Measurements from ENCODE around the gene CEP89.
"Not testable (repeated sequence)": the region's sequence is repeated elsewhere in the genome, so short reads cannot be mapped to it uniquely, and the experiment has no call there.

CEP89 gene

DNA sequence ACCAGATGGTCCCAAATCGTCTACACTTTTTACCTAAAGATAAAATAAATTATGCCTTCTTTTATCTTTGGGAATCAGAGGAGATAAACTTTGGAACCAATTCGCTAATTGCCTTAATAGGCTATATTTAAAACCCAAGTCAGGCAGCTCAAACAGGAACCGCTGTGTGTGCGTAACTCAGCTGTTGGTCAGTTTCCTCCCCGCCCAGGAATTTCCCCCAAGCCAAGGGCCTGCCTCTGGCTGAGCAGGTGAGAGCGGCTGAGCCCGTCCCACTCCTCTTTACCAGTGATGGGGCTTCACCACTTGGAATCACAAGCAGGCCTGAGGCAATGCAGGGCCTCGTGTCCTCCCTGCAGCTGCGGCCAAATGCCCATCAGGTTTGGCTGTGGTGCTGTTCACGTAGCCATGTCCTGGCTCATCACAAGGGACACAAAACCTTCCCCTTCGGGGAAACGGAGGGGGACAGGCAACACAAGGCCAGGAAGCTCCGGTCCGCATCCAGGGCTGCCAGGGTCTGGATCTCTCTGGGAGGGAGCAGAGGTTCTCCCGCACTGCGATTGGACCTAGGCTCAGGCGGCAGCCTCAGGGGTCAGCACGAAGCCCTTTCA, 101.7 kb downstream of the CEP89 start:
- DNase-seq (ENCODE audit: low read depth in 2 of 2) = no peak

DNA sequence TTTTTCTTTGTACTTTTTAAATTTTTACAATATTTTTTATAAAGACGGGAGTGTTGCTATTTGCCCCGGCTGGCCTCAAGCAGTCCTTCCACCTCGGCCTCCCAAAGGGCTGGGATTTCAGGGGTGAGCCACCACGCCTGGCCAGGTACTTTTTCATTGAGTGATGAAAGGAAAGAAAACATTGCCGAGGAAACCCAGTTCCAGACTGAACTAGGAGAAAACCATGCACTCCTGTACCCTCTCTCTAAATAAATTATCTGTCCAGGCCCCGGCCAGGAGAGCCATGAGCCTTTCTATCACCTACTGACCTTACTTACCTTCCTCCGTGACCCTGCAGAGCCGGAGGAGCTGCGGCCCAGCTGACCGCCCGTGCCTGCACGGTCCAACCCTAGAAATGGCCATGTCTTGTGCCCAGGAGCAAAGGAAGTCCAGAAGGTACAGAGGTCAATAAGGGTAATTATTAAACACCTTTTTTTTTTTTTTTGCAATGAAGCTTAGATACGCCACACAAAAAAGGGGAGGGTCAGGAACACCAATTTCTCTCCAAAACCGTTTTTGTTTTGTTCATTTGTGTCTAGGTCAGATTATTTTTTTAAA, 102.3 kb downstream of the CEP89 start, which contains the start of gene SLC7A9:
Gene SLC7A9, minus strand, starts transcription at position 399 of the 597 bp plus-strand sequence. CDS start 1,233 bp downstream, outside the sequence.
- no peak for DNase-seq (ENCODE audit: low read depth in 2 of 2)

DNA sequence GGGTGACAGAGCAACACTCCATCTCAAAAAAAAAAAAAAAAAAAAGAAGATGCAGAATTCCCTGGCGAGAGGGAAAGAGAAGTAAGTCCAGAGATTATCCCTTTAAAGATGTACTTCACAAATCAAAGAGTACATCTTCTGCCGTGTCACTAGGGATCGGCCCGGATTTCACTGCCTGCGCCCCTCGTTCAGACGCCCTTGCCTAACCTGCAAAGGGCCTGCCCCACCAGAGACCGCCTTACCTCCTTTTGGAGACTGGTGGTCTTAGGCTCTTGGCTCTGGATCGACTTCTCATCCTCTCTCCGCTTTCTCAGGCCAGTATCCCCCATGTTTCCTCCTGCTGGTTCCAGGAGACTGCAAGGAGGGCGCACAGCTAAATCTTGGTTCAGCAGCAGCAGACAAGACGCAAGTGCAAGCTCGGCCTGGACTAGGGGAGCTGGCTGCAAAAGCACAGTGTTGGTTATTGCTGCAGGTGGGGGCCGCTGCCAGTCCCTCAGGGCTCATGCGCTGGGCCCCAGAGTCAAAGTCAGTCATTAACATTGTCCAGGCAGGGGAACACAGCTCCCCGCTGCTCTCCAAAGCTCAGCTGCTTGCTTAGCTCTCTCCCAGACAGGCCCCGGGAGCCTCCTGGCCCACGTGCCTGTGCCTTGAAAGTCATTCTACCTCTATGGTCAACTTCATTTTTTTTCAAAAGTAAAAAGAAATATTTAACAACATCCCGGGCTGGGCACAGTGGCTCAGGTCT, 103.4 kb downstream of the CEP89 start:
- DNase-seq (ENCODE audit: low read depth in 2 of 2) = no peak

DNA sequence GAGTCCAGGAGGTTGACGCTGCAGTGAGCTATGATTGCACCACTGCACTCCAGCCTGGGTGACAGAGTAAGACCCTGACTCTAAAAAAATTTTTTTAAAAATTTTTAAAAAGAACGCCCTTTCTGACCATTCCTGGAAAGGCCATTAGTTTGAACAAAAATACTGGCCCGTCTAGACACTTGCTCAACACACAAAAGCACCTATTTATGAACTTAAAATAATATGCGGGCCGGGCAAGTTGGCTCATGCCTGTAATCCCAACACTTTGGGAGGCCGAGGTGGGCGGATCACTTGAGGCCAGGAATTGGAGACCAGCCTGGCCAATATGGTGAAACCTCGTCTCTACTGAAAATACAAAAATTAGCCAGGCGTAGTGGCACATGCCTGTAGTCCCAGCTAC, 104.3 kb downstream of the CEP89 start:
- not testable (repeated sequence) for DNase-seq (ENCODE audit: low read depth in 2 of 2)

DNA sequence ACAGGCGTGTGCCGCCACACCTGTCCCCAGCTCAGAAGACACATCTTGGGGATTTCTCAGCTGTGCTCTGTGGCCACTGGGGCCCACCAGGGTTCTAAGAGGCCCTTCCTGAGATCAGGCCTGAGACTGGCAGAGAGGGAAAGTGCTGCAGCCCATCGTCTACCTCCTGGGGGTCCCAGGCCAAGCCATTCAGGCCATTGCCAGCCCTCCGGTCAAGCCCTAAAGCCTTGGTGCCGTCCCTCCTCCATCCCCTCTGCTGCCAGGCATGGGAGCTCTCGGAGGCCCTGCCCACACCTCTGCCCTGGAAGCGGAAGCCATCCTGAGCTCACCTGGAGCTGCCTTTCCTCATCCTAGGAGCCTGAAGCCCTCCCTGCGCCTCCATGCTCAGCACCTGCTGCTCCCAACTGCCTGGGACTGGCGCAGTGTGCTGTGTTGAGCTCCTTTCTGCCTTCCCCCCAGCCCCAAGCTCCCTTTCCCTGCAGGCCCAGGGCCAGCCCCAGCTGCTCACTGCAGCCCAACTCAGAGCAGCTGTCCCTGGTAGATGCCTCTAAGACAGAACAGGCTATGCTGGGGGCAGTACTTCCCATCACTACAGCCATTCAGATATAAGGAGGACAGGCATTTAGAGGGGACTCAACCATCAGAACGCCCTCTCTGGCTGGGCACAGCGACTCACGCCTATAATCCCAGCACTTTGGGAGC, 105.0 kb downstream of the CEP89 start:
- no peak for DNase-seq (ENCODE audit: low read depth in 2 of 2)

DNA sequence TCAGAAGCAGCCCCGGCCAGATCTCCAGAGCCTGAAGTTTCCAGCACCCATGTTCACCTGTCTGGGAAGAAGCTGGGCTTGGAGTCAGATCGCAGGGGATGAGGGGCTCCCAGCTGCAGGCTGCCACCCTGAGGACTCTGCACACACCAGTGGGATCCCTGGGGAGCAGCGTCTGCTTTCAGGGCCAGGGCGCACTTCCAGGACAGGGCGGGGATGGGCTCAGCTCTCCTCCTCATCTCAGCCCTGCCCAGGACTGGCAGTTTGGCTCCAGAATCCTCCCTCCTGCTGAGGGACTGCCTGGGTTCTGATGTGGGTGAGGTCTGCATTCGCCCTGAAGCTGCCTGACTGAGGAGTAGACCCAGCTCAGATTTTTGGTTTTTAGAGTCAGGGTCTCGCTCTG, 105.7 kb downstream of the CEP89 start:
- no peak for DNase-seq (ENCODE audit: low read depth in 2 of 2)

DNA sequence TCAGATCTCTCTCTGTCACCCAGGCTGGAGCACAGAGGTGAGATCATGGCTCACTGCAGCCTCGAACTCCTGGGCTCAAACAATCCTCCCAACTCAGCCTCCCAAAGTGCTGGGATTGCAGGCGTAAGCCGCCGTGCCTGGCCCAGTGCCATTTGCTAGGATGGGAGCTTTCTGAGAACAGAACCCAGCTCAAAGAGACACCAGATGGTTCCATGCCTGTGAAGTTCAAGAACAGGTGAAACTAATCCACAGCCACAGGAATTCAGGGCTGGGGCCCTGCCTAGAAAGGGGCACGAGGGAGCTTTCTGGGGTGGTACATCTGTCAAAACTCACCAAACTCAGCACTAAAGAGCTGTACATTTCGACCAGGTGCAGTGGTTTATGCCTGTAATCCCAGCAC, 106.4 kb downstream of the CEP89 start:
- DNase-seq (ENCODE audit: low read depth in 2 of 2) = no peak

DNA sequence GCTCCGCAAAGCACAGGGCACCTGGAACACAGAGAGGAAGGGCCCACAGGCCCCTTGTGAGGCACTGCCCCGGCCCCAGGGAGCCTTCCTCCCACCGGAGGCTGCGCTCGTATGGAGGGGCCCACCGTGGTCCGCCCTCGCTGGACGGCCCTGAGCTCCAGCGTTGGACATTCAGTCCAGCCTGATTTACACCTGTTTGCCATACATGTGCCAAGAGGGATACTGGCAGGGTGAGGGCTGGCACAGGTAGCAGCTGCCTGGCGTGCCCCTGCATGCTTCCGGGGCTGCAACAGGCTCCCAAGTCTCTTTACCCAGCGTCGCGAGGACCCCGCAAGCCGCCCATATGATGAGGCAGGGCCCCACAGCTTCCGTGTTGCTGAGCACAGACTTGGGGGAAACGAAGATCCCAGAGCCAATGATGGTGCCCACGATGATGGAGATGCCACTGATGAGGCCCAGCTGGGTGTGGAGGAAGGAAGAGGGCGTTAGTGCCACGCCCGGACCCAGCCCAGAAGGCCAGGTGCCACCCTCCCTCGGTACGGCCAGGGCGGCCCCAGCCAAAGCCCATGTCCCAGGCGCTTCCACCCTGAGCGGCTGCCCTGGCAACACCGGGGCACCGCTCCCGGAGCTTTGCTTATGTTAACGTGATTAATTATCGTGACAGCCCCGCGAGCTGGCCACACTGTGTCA, 107.3 kb downstream of the CEP89 start:
- DNase-seq (ENCODE audit: low read depth in 2 of 2) = no peak

DNA sequence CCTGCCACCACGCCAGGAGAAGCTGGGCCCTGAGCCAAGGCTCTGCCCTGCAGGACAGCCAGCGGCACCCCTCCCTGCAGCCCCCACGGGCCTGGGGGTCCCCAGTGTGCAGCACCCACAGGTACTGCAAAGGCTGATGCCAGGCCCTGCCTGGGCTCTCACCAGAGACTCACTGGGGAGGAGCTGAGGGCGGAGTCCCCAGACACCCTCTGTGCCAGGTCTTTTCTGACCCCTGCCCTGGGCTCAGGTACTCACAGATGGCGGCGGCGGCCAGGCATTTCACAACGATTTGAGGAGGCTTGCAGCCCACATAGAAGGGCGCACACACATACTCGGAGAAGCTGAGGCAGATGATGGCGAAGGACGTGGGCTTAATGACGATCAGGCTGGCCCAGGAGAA, 107.9 kb downstream of the CEP89 start:
- DNase-seq (ENCODE audit: low read depth in 2 of 2) = no peak

DNA sequence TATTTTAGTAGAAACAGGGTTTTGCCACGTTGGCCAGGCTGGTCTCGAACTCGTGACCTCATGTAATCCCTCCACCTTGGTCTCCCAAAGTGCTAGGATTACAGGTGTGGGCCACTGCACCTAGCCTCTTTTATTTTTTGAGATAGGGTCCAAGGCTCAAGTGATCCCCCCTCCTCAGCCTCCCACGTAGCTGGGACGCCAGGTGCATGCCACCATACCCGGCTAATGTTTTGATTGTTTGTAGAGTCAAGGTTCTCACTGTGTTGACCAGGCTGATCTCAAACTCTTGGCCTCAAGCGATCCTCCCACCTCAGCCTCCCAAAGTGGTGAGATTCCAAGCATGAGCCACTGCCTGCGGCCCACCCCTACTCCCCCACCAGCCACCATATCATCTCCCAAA, 108.5 kb downstream of the CEP89 start:
- DNase-seq (ENCODE audit: low read depth in 2 of 2) = no peak

DNA sequence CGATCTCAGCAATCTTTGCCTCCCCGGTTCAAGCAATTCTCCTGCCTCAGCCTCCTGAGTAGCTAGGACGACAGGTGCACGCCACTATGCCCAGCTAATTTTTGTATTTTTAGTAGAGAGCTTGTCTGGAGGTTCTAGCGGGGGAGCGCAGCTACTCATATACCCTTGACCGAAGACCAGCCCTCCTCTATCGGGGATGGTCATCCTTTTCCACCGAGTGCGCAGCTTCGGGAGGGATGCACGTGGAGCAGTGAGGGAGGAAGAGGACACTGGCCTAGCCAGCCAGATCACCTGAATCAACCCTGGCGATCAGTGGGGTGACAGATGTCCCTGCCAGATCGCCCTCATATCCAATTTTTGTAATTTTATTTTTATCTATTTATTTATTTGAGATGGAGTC, 109.0 kb downstream of the CEP89 start:
- no peak for DNase-seq (ENCODE audit: low read depth in 2 of 2)

DNA sequence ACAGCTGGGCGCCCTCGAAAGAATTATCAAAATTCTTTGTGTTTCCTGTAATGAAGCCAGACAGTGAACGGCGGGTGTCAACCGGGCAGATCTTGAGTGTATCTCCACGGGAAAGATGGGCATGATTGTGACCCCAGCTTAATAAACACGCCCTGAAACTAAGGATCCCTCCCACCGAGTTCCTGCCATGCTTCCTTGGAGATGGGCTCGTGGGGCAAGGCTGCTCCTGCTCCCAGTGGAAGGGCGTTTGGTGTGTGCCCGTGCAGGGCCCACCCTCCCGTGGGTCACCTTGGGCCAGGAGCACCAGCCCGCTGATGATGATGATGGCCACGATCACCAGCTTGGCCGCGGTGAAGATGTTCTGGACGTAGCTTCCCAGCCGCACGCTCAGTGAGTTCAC, 109.6 kb downstream of the CEP89 start:
- no peak for DNase-seq (ENCODE audit: low read depth in 2 of 2)

DNA sequence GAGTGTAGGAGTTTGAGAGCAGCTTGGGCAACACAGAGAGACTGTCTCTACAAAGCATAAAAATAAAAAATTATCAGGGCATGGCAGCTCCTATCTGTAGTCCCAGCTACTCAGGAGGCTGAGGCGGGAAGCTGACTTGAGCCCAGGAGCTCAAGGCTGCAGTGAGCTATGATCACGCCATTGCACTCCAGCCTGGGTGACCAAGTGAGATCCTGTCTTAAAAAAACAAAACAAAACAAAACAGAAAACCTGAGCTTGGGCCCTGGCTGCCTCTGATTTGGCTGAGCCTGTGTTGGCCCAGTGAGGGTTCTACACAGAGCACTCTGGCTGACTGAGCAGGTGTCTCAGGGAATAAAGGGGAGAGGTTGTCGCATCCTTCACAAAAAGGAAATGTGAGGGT, 110.2 kb downstream of the CEP89 start:
- no peak for DNase-seq (ENCODE audit: low read depth in 2 of 2)

DNA sequence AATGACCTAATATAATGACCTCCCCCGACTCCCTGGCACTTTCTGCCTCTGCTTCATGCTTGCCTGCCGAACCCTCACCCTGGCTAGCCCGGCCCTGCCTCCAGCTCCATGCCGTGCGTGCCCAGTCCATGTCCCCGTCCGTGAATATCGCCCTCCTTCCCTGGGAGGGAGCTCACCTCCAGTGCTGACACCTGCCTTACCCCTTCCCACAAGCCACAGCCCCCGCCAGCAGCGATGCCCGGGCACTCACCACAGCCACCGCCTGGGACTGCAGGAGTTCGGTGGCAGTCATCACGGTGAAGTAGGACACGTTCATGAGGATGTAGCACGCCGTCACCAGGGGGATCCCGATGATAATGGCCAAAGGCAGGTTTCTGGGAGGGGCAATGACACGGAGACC, 112.2 kb downstream of the CEP89 start:
- no peak for DNase-seq (ENCODE audit: low read depth in 2 of 2)

DNA sequence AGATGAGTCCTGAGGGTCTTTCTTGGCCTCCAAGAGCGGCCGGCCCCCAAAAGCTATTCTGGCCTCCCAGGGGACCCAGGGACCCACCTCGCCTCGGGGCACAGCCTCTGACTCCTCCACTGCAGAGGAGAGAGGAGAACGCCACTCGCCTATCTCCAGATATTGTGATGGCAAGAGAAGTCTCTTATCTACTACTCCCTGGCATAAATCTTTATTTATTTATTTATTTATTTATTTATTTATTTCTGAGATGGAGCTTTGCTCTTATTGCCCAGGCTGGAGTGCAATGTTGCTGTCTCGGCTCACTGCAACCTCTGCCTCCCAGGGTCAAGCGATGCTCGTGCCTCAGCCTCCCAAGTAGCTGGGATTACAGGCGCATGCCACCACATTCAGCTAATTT, 113.2 kb downstream of the CEP89 start:
- no peak for DNase-seq (ENCODE audit: low read depth in 2 of 2)

DNA sequence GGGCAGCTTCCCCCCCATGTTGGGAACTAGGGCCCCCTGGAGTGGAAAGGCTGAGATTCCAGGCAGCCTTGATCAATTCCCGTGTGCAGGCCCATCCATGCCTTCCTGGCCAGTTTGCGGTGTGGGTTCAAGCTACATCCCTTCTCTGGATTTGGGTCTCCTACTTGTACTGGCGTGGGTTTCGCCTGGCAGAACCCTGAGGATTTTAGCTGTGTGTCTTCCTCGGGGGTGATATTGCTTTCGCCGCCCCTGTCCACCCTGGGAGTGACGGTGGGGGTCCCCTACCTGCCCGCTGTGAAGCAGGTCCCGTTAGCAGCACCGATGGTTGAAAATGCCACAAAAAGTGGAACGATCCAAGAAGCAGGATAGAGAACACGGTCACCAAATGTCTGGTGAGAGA, 113.6 kb downstream of the CEP89 start:
- DNase-seq (ENCODE audit: low read depth in 2 of 2) = no peak

DNA sequence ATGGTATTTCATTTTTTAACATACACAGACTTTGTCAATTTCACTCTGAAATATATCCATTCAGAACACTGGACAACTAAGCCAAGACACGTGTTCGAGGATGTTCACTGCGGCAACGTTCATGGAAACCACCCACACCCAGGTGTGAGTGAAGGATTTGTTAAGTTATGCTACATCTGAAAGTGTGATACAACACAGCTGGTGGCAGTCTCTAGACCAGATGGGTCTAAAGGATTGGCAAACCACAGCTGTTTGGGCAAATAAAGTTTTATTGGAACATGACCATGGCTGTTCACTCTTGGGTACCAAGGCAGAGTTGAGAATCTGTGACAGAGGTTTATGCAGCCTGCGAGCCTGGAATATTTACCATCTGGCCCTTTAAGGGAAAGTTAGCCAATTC, 114.2 kb downstream of the CEP89 start:
- DNase-seq (ENCODE audit: low read depth in 2 of 2) = no peak

DNA sequence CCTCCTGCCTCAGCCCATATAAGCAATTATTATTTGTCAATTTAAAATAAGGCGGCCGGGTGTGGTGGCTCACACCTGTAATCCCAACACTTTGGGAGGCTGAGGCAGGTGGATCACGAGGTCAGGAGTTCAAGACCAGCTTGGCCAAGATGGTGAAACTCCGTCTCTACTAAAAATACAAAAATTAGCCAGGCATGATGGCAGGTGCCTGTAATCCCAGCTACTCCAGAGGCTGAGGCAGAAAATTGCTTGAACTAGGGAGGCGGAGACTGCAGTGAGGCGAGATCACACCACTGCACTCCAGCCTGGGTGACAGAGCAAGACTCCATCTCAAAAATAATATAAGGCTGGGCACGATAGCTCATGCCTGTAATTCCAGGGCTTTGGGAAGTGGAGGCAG, 114.9 kb downstream of the CEP89 start:
- not testable (repeated sequence) for DNase-seq (ENCODE audit: low read depth in 2 of 2)

DNA sequence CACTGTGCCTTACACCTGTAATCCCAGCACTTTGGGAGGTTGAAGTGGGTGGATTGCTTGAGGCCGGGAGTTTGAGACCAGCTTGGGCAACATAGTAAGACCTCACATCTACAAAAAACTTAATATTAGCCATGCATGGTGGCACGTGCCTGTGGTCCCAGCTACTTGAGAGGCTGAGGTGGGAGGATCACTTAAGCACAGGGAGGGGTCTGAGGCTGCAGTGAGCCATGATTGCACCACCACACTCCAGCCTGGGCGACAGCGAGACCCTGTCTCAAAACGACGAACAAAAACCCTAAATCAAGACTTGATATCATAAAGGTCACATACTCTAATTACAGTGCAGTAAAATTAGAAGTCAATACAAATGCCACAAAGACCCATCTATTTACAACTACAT, 119.5 kb downstream of the CEP89 start:
- DNase-seq (ENCODE audit: low read depth in 2 of 2) = no peak

DNA sequence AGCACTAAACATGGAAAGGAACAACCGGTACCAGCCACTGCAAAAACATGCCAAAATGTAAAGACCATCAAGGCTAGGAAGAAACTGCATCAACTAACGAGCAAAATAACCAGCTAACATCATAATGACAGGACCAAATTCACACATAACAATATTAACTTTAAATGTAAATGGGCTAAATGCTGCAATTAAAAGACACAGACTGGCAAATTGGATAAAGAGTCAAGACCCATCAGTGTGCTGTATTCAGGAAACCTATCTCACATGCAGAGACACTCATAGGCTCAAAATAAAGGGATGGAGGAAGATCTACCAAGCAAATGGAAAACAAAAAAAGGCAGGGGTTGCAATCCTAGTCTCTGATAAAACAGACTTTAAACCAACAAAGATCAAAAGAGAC, 123.7 kb downstream of the CEP89 start:
- not testable (repeated sequence) for DNase-seq (ENCODE audit: low read depth in 2 of 2)

DNA sequence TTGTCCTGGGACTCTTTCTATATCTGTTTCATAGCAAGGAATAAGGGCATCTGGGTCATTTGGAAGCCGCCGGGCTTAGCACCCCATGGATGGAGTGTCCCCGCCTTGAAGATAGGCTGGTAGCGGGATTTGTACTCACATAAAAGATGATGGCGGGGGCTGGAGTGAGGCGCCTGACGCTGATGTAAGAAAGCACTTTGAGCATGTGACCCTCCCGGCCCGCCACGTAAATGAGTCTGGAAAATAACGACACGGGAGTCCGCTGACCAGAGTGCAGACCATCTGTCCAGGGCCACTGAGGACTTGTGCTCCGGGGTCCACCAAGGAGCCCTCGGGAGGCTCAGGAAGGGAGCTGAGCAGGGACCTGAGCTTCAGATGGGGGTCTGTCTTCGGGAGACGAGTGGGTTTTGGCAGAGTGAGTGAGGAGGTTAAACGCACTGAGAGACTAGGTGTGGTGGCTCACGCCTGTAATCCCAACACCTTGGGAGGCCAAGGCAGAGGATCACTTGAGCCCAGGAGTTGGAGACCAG, 128.0 kb downstream of the CEP89 start:
- DNase-seq (ENCODE audit: low read depth in 2 of 2) = no peak

DNA sequence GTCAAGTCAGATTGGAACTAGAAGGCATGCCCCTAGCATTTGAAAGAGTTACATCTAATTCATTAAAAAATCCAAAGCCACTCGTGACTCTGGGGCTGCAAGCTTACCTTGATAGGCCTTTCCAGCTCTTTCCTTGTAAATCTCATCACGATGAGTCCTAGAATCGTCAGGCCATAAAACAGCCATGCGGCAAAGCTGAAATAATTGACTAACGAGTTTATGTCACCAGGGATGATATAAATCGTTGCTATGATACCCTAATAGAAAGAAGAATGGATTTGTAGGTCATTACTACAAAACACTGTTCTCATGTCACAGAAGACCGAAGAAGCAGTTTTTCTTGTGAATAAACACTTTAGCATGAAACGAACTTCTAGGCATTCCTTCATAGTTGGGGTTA, 129.7 kb downstream of the CEP89 start:
- no peak for DNase-seq (ENCODE audit: low read depth in 2 of 2)
